Panc1 (cell line): Measurements from ENCODE around the gene TRAF3IP1.

Source experiments
- CTCF ChIP-seq: fragments of 450-650 bp; IDR thresholded peaks from 2 replicates; pipeline ENCODE4 v1.5.1; 2017; ENCODE audit warnings: mild to moderate bottlenecking
- POLR2AphosphoS5 ChIP-seq: IDR thresholded peaks from 2 replicates; pipeline ENCODE4 v1.6.1; 2012; ENCODE audit warnings: mild to moderate bottlenecking, low read depth, low read length, moderate library complexity
- REST ChIP-seq, 2 experiments: IDR thresholded peaks; 2 replicates each; pipeline ENCODE4 v1.6.1; 2011 to 2012; ENCODE audit warnings: low read depth in 2 of 2, control low read depth in 1 of 2, low read length in 1 of 2, mild to moderate bottlenecking in 1 of 2, moderate library complexity in 1 of 2; ENCODE audit not compliant: insufficient read depth in 1 of 2
- TCF7L2 ChIP-seq: IDR thresholded peaks from 2 replicates; pipeline ENCODE4 v1.6.1; 2011; ENCODE audit warnings: mild to moderate bottlenecking, low read depth, low read length, inconsistent platforms

GRCh38 chr2:238378230-238379095 is 58.1 kb downstream of the TRAF3IP1 start:
- TF ChIP-seq CTCF (no peak), POLR2AphosphoS5 (no peak), REST (IDR thresholded peaks at IDR 0.05; ENCODE audit: insufficient read depth in 1 of 2, low read depth in 2 of 2, low read length in 1 of 2) (no peak), TCF7L2 (no peak)
